Left ventricle myocardium inferior (tissue), 1 donor: Measurements from ENCODE around the gene ARHGEF16. TPM values are rescaled to one million over a fixed set of nuclear protein-coding genes. Genes with fewer than 3 reads are reported as not detected.

Experiments
- DNase-seq: peaks from one replicate; pipeline ENCODE4 v3.0.0-alpha.2; 2020
- H3K27ac ChIP-seq: fragments of 200-600 bp; replicated peaks from 2 replicates; pipeline ENCODE4 v1.8.0; 2021
- H3K27me3 ChIP-seq: fragments of 200-600 bp; 2 replicates; pipeline ENCODE4 v1.8.0; 2021; ENCODE audit warnings: low read depth
- H3K36me3 ChIP-seq: fragments of 200-600 bp; 2 replicates; pipeline ENCODE4 v1.8.0; 2021
- H3K4me1 ChIP-seq: fragments of 200-600 bp; 2 replicates; pipeline ENCODE4 v1.8.0; 2021
- H3K4me3 ChIP-seq: fragments of 200-600 bp; 2 replicates; pipeline ENCODE4 v1.8.0; 2021; ENCODE audit warnings: mild to moderate bottlenecking, moderate library complexity
- H3K9me3 ChIP-seq: fragments of 200-600 bp; replicated peaks from 2 replicates; pipeline ENCODE4 v1.8.0; 2021
- CTCF ChIP-seq: fragments of 200-600 bp; IDR thresholded peaks from 2 replicates; pipeline ENCODE4 v1.8.0; 2021; ENCODE audit warnings: antibody characterized with exemption, mild to moderate bottlenecking, borderline replicate concordance
- intact Hi-C: fragments of 100-400 bp; cut with micrococcal nuclease; formaldehyde crosslinking; loops from one replicate; pipeline ENCODE4 v1.11.0; 2022
- total RNA-seq: library from RNA; stranded (reverse); fragmentation: NEBNext Ultra II Directional; extraction: Animal tissue kit (Norgen Biotek cat#: 25700); gene quantifications from one replicate; pipeline ENCODE4 v1.2.1, GENCODE V29; 2021
- donor health status: DM: no; HTN: yes; CAD: no; lungs with severe emphysema.

Gene ARHGEF16
- total RNA-seq, 1 donor from 2014 or later = 0.52 TPM

- no peaks in the 10 kb centered on the region for H3K27me3 ChIP-seq
- intact Hi-C loops = no loop called here
- DNase-seq = no peak
- no peak overlapping the region for H3K4me3 ChIP-seq
- H3K4me1 ChIP-seq = peaks cover 44% of the 10 kb centered on the region
- peak overlapping the region; percentile 64 for H3K27ac ChIP-seq
- no peaks in the 10 kb centered on the region for H3K36me3 ChIP-seq
- no peak for TF ChIP-seq CTCF
- H3K9me3 ChIP-seq = no peaks in the 10 kb centered on the region
Observed at GRCh38 chr1:3461238-3461933, 6.9 kb downstream of the ARHGEF16 start.

- intact Hi-C loops = no loop called here
- peaks cover 42% of the 10 kb centered on the region for H3K4me1 ChIP-seq
- H3K27me3 ChIP-seq = no peaks in the 10 kb centered on the region
- no peak overlapping the region for H3K27ac ChIP-seq
- no peak overlapping the region for H3K4me3 ChIP-seq
- TF ChIP-seq CTCF = no peak
- H3K36me3 ChIP-seq = no peaks in the 10 kb centered on the region
- no peaks in the 10 kb centered on the region for H3K9me3 ChIP-seq
- peak; percentile 11 for DNase-seq
Observed at GRCh38 chr1:3461934-3462275, 7.4 kb downstream of the ARHGEF16 start.

- peak; percentile 13 for DNase-seq
- Histone ChIP-seq H3K36me3 (no peaks in the 10 kb centered on the region), H3K4me3 (no peak overlapping the region), H3K4me1 (peaks cover 38% of the 10 kb centered on the region), H3K27ac (no peak overlapping the region), H3K27me3 (no peaks in the 10 kb centered on the region), H3K9me3 (no peaks in the 10 kb centered on the region)
- TF ChIP-seq CTCF = no peak
- intact Hi-C loops = no loop called here
Observed at GRCh38 chr1:3462356-3463012, 8.0 kb downstream of the ARHGEF16 start.

GRCh38 chr1:3463013-3463385 lies 8.5 kb downstream of the ARHGEF16 start:
- intact Hi-C loops = no loop called here
- no peaks in the 10 kb centered on the region for H3K27me3 ChIP-seq
- no peak overlapping the region for H3K27ac ChIP-seq
- no peak for TF ChIP-seq CTCF
- H3K4me3 ChIP-seq = no peak overlapping the region
- H3K36me3 ChIP-seq = no peaks in the 10 kb centered on the region
- DNase-seq = no peak
- H3K9me3 ChIP-seq = no peaks in the 10 kb centered on the region
- peaks cover 32% of the 10 kb centered on the region for H3K4me1 ChIP-seq

- no peak overlapping the region for H3K4me3 ChIP-seq
- TF ChIP-seq CTCF = no peak
- no peaks in the 10 kb centered on the region for H3K9me3 ChIP-seq
- intact Hi-C loops = no loop called here
- peaks cover 28% of the 10 kb centered on the region for H3K4me1 ChIP-seq
- no peaks in the 10 kb centered on the region for H3K27me3 ChIP-seq
- no peak overlapping the region for H3K27ac ChIP-seq
- DNase-seq = no peak
- H3K36me3 ChIP-seq = no peaks in the 10 kb centered on the region
Observed at GRCh38 chr1:3463408-3463863, 9.0 kb downstream of the ARHGEF16 start.
